IPS-NIHi7 (cell line): ENCODE data around the gene HCRTR2.
A peak's percentile ranks its signal among the peaks of the same experiment; 100 is the strongest.
"Not testable (repeated sequence)": the region's sequence is repeated elsewhere in the genome, so short reads cannot be mapped to it uniquely, and the experiment has no call there.

ENCODE experiments used
- DNase-seq: peaks from one replicate; pipeline ENCODE4 v3.0.0; 2012; ENCODE audit warnings: mixed read lengths; ENCODE audit errors: extremely low spot score

HCRTR2 gene

DNA sequence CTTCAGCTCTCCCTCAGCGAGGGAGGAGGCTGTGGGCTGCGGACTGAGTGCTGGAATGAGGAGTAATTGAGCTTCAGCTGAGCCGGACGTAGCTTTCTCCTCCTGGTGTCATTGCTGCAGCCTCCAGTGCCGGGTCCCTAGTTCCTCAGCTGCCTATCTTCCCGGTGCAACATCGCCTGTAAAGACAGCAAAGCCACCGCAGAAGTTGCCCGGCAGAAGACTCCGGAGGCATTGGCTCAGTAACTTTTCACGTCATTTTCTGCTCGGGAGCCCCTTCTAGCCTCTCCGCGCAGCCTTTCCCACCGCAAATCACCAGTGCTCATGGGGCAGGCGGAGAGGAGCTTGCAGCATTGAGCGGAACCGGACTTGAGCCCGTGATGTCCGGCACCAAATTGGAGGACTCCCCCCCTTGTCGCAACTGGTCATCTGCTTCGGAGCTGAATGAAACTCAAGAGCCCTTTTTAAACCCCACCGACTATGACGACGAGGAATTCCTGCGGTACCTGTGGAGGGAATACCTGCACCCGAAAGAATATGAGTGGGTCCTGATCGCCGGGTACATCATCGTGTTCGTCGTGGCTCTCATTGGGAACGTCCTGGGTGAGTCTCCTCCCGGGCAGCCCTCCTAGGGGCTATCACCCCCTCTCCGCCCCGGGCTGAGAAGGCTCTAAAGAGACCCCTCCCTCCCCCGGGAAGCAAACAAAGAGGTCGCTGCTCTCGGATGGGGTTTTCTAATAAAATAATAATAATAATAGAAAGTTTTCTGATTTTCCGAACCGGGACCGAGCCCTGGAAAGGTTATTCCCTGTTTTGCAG lies at the start of gene HCRTR2:
TSS of gene HCRTR2 (plus strand) at position 305 of the 816 bp plus-strand sequence. CDS start at position 378, 73 bp downstream.
- DNase-seq: peak; percentile 44

DNA sequence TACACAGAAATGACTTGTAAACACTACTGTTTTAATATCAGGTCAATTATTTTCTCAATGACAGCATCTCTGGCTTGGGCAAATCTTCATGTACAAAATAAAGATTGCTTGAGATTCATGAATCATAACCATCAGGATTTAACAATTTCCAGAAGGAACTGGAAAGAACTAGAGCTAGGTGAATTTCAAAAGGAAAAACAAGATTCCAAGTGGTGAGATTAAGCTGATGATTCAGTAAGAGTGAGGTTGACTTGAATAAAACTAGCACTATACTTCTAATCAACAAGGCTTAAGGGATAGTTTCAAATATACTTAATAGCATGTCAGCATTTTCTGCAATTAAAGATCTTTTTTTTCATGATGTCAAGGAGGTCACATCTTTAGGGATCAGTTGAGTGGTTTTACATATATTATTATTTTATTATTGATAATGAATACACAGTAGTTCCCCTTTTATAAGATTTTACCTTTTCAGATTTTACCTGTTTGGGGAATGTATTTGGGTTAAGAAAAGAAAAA lies 43.5 kb upstream of the HCRTR2 start:
- DNase-seq: no peak

DNA sequence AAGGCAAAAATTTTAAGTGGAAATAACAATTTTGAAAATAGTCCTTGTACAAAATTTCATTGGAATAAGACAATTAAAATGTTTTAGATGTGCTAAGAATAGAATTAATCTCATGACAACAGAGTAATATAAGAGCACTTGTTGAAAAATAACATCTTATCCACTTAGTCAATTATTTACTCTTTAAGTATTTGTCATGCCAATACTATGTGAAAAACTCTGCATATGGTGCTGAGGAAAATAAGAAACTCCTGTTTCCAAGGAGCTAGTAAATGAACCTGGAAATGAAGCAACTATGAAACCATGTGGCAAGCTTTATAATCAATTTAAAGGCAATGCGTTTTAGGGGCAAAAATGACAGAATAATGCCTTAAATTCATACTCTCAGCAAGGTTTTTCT lies 42.7 kb upstream of the HCRTR2 start:
- no peak for DNase-seq

DNA sequence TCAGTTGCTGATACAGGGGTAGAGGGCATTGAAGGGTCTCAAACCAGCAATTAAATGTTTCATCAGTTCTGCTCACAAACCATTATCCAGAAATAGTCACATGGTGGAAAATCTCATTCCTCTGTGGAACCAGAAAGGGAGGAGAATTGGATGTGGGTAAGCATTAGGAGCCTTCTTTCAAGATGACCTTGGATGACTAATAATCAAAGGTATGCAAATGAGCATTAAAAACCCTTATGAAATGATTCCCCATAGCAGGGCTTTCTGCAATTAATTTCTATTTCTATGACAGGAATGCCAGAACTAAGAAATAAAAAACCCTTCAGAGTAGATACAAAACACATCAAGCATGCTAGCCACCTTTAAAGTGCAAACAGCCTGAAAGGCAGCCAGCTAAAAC lies 37.4 kb upstream of the HCRTR2 start:
- DNase-seq: no peak

DNA sequence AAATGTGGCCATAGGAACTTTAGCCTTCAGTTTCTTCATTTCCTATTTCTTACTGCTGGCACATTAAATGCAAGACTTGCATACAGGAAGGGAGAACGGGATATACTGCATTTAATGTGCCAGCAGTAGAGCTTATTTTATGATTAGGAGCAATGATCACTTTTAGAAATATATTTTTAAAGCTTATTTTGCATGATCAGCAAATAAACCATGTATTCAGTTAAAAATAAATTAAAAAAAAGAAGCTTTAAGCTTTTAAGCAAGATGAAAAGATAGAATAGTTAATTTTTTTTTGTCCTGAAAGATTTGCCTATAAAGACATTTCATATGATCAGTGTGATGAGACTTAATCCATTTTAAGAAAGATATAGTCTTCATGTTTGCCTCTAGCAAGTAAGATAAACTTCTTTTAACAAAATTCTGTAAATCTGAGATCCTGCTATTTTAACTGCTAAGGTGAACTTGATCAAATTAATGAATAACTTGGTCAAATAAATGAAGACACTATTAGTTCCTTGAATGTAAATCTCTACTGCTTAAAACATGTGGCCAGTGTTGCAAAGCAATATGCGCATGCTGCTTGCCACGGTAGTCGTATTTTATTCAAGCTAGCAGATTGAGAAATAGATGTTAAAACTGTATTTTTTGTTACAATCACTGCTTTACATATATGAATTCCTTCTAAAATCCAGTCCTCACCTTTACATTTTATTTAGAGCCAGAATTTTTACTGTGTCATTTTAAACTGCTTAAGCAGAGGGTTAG lies 36.2 kb upstream of the HCRTR2 start:
- no peak for DNase-seq

DNA sequence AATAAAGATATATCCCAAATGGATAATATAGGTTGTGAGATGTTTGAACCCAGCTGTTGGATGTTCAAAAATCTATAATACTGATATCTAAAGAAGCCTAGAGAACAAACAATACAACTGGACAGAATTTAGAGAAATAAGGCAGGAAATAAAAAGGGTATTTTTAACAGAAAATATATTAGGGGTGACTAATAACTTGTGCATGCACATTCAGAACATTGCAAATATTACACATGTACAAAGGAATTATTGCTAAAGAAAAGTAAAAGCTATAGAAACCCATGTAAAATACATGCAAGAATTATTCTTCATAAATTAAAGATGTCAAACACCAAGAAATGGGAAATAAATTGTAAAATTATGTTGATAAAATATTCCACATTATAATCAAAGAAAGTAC lies 32.7 kb upstream of the HCRTR2 start:
- no peak for DNase-seq

DNA sequence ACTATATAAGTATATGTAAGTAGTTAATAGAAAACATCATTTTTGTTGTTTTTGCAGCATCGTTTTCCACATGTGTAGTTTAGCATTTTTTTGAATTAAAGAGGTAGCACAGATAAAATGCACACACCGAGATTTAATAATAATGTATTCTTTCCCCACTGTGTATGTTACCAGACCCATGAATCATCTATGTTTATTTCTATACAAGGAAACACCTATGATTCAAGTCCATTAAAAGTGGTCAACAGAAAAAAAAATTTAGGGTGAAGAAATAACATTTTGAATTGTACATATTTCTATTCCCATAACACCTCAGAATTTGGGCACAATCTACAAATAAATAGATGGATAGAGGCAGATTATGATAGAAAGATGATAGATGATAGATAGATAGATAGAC lies 31.7 kb upstream of the HCRTR2 start:
- no peak for DNase-seq

DNA sequence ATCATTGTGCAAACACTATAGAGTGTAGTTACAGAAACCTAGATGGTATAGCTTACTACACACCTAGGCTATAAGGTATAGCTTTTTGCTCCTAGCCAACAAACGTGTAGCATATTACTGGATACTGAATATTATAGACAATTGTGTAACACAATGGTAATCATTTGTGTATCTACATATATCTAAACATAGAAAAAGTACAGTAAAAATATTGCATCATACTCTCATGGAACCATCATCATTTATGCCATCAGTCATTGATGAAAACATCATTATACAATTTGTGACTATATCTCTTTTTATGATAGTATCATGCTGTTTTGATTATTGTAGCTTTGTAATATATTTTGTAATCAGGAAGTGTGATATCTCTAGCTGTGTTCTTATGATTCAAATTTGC lies 21.0 kb upstream of the HCRTR2 start:
- DNase-seq: no peak

DNA sequence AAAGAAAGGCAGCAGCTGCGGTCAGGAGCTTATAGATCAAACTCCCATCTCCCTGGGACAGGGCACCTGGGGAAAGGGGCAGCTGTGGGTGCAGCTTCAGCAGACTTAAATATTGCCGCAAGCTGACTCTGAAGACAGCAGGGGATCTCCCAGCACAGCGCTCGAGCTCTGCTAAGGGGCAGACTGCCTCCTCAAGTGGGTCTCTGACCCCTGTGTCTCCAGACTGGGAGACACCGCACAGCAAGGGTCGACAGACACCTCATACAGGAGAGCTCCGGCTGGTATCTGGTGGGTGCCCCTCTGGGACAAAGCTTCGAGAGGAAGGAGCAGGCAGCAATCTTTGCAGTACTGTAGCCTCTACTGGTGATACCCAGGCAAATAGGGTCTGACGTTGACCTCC lies 15.5 kb upstream of the HCRTR2 start:
- not testable (repeated sequence) for DNase-seq

DNA sequence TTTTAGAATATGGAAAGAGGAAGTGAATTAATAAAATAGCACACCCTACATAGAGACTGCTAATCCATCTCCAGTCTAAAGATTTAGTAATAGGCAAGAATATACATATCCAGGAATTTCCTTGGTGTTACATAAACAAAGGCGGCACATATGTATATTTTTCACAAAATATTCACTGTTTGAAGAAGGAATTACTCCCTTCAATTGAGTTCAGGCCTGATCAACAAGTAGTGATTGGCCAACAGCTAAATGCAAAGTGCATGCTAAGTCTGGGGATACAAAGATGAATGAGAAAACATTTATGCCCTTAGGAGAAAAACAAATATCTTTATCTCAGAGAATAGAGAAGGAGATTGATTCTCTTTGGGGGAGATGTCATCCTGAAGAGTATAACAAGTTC lies 6.5 kb upstream of the HCRTR2 start:
- DNase-seq: no peak

DNA sequence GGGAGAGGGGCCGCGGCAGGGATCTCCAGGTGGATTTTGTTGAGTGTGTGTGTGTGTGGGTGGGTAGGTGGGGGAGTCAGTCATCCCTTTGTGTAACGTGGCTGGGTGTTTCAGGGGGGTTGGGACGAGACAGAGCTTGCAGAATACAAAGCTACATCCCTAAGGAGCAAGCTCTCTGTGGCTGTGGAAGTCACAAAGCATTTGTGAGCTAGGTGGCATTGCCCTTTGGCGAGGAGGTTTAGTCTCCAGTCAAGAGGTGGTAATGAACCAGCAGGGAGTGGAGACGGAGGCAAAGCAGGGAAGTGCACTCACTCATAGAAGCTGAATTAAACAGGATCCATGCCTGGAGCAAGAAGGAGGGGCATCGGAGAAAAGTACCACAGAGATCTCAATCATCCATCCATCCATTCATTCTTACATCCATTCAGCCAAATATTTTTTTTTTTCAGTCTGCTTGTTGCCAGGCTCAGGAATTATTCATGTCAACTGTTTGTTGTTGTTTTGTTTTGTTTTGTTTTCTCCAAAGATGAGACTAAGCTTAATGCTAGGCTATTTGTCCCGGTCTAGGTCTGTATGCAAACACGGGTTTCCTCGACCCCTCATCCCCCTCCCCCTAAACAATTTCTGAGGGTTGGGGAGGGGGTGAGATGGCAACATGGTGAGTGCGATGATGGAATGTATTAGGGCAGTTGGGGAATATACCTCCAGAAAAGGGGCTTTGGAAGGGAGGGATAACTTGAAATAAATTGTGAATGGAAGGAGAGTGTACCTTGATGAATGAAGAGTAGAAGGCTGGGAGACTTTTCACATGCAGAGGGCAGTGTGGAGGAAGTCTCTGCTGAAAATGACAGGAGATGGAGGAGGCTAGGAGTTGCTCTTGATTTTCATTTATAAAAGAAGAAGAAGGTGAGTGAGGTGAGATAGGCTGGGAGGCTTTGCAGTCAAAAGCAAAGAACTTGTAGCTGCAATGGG lies 1.0 kb downstream of the HCRTR2 start:
- DNase-seq: peak; percentile 10

DNA sequence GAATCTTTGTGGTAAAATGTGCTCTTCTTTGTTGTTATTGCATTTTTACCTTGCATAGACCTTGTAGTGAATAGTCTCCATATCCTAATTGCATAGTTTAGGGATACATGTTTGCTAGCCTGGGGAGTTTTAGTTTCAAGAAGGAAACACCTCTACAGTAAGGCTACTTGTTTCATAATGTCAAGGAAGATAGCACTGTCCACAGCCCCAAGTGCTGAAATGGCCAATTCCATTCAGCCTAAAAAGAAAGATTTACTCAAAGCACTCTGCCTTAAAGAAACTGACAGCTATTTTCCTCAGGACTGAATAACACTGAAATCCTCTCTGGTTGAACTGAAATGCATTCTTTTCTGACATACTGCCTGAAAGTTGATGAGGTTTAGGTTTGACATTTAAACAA lies 2.6 kb downstream of the HCRTR2 start:
- DNase-seq: peak; percentile 9

DNA sequence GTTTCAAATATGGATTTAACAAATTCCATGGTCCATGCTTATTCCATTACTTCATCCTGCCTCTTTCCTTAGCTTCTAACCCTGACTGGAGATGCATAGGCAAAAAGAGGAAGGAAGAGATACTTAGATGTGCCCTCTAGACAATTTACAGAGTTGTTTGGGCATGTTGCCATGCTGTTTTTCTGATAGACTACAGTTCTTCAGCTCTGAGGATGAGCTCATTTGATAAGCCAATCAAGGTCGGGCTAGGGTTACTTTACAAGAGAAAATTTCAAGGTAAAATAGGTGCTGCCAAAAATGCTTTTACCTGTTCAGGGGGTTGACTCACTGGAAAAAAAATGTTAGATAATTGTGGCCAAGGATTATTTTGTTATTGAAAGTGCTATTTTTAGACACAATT lies 5.9 kb downstream of the HCRTR2 start:
- DNase-seq: no peak

DNA sequence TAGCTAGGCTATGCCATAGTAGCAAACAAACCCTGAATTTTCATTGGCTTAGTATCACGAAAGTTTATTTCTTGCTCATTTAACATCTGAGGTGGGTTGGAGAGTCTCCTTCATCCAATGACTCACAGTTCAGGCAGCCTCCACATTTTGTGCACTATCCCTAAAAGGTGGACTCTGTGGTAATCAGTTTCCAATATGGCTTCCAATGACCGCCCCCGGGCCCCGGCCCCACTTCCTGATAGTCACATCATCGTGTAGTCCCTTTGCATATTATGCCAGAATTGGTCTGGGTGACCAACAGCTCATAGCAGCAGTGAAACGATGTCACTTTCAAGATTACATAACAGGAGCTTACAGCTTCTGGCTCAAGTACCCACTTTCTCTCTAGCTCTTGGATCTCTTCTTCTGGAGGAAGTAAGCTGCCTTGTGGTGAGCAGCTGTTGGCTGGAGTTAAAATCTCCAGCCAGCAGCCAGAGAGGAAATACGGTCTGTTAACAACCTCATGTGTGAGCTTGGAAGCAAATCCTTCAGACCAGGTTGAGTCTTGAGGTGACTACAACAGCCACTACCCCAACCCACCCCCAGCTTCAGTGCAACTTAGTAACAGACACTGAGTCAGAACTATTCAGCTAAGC lies 7.8 kb downstream of the HCRTR2 start:
- DNase-seq: no peak

DNA sequence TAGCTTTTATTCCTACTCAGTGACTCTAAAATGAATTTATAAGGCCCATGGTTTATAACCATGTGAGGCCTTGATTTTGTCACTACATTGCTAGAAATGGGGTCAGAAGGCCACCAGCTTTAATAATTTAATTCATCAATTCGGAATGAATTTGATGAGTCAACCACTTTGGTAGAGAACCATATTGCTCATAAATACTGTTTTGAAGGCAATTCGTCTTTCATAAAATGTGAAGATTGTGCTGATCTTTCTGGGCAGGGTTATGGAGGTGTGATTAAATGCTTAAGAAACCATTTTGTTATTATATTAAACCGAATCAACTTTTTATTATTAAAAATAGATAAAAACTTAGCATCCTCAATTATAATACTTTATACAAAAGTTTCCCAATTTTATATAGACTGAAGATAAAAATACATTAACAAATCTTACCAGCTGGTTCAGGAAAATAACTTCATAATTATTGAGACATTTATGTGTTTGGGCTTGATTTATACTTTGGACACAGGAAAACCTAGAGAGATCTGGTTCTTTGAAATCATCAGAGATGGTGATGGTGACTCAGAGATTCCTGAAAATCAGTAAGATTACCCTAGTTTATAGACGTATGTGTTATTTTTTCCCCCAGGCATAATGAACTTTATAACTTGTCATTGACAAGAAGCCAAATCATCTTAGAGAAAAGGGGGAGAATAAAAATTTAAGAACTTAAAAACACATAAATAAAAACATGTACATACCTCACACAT lies 10.6 kb downstream of the HCRTR2 start:
- DNase-seq: no peak

DNA sequence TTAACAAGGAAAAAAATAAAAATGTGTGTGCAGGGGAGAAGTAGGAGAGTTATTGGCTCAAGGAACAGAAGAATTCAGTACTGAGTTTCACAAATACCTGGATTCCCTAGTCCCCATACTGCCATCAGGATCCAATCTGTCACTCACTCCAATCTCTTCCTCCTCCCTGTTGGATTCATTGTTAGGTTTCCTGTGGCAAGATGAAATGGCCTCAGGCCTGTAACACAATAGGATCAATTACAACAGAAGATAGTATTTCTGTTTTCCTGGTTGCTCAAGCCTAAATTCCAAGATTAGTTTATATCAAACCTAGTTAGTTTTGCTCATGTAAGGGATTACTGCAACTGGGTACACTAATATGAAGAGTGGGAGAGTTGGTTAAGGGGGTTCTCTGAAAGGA lies 24.4 kb downstream of the HCRTR2 start:
- peak; percentile 21 for DNase-seq

DNA sequence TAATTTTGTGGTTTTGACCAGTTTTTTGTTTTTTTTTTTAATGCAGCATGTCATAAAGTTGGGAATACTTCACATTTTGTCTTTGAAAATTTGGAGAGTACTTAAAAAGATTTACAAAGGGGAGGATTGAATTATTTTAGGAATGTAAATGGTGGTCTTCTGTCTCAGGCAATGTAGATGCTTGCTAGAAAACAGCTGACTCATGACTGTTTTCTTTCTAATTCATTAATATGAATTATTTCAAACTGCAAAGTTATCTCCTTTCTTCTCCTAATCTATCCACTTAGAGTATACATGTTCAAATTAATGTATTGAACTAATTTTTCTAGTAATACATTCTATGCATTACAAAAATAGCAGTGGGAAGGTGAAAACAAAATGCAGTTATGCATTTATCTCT lies 24.9 kb downstream of the HCRTR2 start:
- no peak for DNase-seq

DNA sequence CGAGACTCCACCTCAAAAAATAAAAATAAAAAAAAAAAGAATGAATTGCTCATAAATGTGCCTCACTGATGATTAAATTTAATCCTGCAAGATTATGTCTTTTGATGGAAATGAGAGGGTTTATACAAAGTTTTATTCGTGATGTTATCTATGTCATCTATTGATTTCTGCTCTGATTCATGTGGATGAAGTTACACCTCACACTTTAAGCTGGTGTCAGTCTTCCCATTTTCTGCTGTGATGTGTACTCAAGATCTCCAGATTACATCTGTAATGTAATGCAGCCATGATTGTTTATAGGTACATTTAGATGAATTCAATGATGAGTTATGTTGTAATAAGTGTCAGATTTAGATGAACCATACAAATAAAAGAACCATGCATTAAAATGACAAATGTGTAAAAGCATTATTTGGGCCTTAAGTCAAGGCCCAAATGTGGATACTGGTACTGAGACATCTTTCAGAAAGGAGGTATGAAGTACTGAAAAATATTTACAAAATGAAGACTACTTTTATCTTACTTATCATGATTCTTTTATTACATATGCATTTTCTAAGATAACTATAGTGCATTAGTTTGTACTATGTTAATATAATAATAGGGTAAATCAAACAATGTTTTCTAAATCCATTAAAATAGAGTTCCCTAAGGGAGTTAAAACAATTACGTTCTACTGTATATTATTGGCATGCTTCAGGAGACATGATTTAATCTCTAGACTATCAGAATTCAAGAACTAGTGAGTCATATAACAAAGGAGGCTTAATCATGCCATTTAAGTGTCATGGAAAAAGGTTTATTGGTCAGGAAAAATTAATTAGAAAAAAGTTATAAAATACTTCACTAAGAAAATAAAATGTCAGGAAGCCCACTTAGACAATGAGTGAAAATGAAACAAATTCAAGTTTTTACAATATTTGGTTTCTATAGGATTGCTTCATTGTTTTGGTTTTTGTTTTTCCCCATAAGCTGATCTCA lies 34.5 kb downstream of the HCRTR2 start:
- no peak for DNase-seq

DNA sequence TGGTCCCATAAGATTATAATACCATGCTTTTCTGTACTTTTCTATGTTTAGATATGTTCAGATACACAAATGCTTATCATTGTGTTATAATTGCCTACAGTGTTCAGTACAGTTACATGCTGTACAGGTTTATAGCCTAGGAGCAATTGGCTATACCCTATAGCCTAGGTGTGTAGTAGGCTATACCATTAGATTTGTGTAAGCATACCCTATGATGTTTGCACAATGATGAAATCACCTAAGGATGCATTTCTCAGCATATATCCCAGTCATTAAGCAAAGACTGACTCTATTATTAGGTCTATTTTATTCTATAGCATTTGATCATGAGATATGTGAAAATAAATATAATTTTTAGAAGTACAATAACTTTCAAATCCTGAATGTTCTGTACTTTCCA lies 36.6 kb downstream of the HCRTR2 start:
- no peak for DNase-seq
